SU-DHL-6 (cell line): ENCODE results near the gene TBL1X.

Source experiments
- H2AFZ ChIP-seq: fragments of 200-600 bp; sonication (generic); 2 replicates; pipeline ENCODE4 v1.6.1; 2014; ENCODE audit warnings: low read depth, mild to moderate bottlenecking, moderate library complexity, mixed read lengths, antibody characterized with exemption, low read length; ENCODE audit not compliant: severe bottlenecking
- H3F3A ChIP-seq: fragments of 200-600 bp; shearing (Covaris generic); 2 replicates; pipeline ENCODE4 v1.6.0; 2016; ENCODE audit warnings: antibody characterized with exemption, mild to moderate bottlenecking; ENCODE audit not compliant: insufficient read depth
- H3K27ac ChIP-seq: fragments of 200-600 bp; sonication (generic); 2 replicates; pipeline ENCODE4 v1.5.1; 2016; ENCODE audit warnings: low read depth, mild to moderate bottlenecking, low read length, moderate library complexity, mixed read lengths
- H3K27me3 ChIP-seq: fragments of 200-600 bp; sonication (generic), shearing (Covaris generic); 2 replicates; pipeline ENCODE4 v1.6.0; 2014; ENCODE audit warnings: mild to moderate bottlenecking, low read length
- H3K36me3 ChIP-seq: fragments of 200-600 bp; sonication (generic); 2 replicates; pipeline ENCODE4 v1.6.1; 2014; ENCODE audit warnings: mild to moderate bottlenecking, low read length, mixed read lengths
- H3K4me2 ChIP-seq: fragments of 300-600, 200-600 bp; shearing (Covaris generic), sonication (generic); 2 replicates; pipeline ENCODE4 v1.6.0; 2014; ENCODE audit warnings: low read length, low read depth, mild to moderate bottlenecking; ENCODE audit not compliant: poor library complexity, severe bottlenecking
- H3K4me3 ChIP-seq: fragments of 200-600 bp; sonication (generic); 2 replicates; pipeline ENCODE4 v1.5.1; 2014; ENCODE audit warnings: antibody characterized with exemption, low read length, mild to moderate bottlenecking, mixed read lengths; ENCODE audit not compliant: insufficient read depth, poor library complexity, severe bottlenecking
- H3K79me2 ChIP-seq: fragments of 200-600 bp; sonication (generic); 2 replicates; pipeline ENCODE4 v1.6.1; 2014; ENCODE audit warnings: mild to moderate bottlenecking, low read length, moderate library complexity; ENCODE audit not compliant: insufficient read depth
- H3K9ac ChIP-seq: fragments of 200-600 bp; sonication (generic); 2 replicates; pipeline ENCODE4 v1.7.0; 2014; ENCODE audit warnings: mild to moderate bottlenecking, low read length
- H3K9me2 ChIP-seq: fragments of 200-600 bp; sonication (generic); replicated peaks from 2 replicates; pipeline ENCODE4 v1.6.1; 2014; ENCODE audit warnings: low read length; ENCODE audit not compliant: insufficient read depth
- H3K9me3 ChIP-seq: fragments of 200-600 bp; sonication (generic); 2 replicates; pipeline ENCODE4 v1.6.1; 2014; ENCODE audit warnings: low read length, mixed read lengths; ENCODE audit not compliant: insufficient read depth
- H4K20me1 ChIP-seq: fragments of 200-600 bp; sonication (generic); 2 replicates; pipeline ENCODE4 v1.6.1; 2014; ENCODE audit warnings: low read depth, mild to moderate bottlenecking, antibody characterized with exemption, low read length, moderate library complexity, mixed read lengths
- CTCF ChIP-seq: fragments of 200-600 bp; sonication (generic); IDR thresholded peaks from one replicate; pipeline ENCODE4 v1.5.1; 2017; ENCODE audit warnings: antibody characterized with exemption, mild to moderate bottlenecking, low read length, moderate library complexity; ENCODE audit not compliant: insufficient read depth, poor library complexity, severe bottlenecking
- EZH2phosphoT487 ChIP-seq: fragments of 200-600 bp; sonication (generic), shearing (Covaris generic); conservative IDR thresholded peaks from 2 replicates; pipeline ENCODE4 v1.6.1; 2018; ENCODE audit warnings: mild to moderate bottlenecking, antibody characterized with exemption, low read length, moderate library complexity, mixed read lengths

The TBL1X gene

GRCh38 chrX:9676306-9676705 lies 211.4 kb downstream of the TBL1X start:
- H3K9me2 ChIP-seq = no peaks in the 10 kb centered on the region
- no peaks in the 10 kb centered on the region for H3K27me3 ChIP-seq
- TF ChIP-seq CTCF (no peak), EZH2phosphoT487 (no peak)
- no peak overlapping the region for H3K4me3 ChIP-seq
- H3F3A ChIP-seq = no peaks in the 10 kb centered on the region
- H3K27ac ChIP-seq = no peak overlapping the region
- no peaks in the 10 kb centered on the region for H3K79me2 ChIP-seq
- no peaks in the 10 kb centered on the region for H4K20me1 ChIP-seq
- H3K9ac ChIP-seq = no peak overlapping the region
- H3K4me2 ChIP-seq = no peak overlapping the region
- no peaks in the 10 kb centered on the region for H3K9me3 ChIP-seq
- no peak overlapping the region for H2AFZ ChIP-seq
- no peaks in the 10 kb centered on the region for H3K36me3 ChIP-seq

- Histone ChIP-seq H3K9me2 (no peaks in the 10 kb centered on the region), H3F3A (no peaks in the 10 kb centered on the region), H3K36me3 (no peaks in the 10 kb centered on the region), H3K79me2 (no peaks in the 10 kb centered on the region), H3K4me3 (no peak overlapping the region), H3K9ac (no peak overlapping the region), H3K9me3 (no peaks in the 10 kb centered on the region), H3K27me3 (no peaks in the 10 kb centered on the region), H3K4me2 (no peak overlapping the region), H4K20me1 (no peaks in the 10 kb centered on the region), H3K27ac (no peak overlapping the region), H2AFZ (no peak overlapping the region)
- TF ChIP-seq EZH2phosphoT487 (no peak), CTCF (no peak)
Observed at GRCh38 chrX:9676738-9677097, 211.9 kb downstream of the TBL1X start.

- TF ChIP-seq CTCF = no peak
- TF ChIP-seq EZH2phosphoT487 = no peak
- no peaks in the 10 kb centered on the region for H3K27me3 ChIP-seq
- H3K9ac ChIP-seq = no peak overlapping the region
- no peak overlapping the region for H3K27ac ChIP-seq
- H3K9me2 ChIP-seq = no peaks in the 10 kb centered on the region
- no peaks in the 10 kb centered on the region for H3F3A ChIP-seq
- no peaks in the 10 kb centered on the region for H4K20me1 ChIP-seq
- H2AFZ ChIP-seq = no peak overlapping the region
- no peaks in the 10 kb centered on the region for H3K79me2 ChIP-seq
- H3K36me3 ChIP-seq = no peaks in the 10 kb centered on the region
- H3K4me3 ChIP-seq = no peak overlapping the region
- no peaks in the 10 kb centered on the region for H3K9me3 ChIP-seq
- no peak overlapping the region for H3K4me2 ChIP-seq
Observed at GRCh38 chrX:9677098-9677739, 212.4 kb downstream of the TBL1X start.
